A673 (cell line): ENCODE results near the gene SSBP2.

Experiments
- CTCF ChIP-seq: fragments of 300-800, 200-600 bp; sonication (generic); conservative IDR thresholded peaks from 2 replicates; pipeline ENCODE4 v1.5.1; 2017; ENCODE audit warnings: low read depth, mild to moderate bottlenecking, antibody characterized with exemption, low read length, moderate library complexity, mixed read lengths
- EZH2 ChIP-seq: fragments of 200-600 bp; sonication (generic); IDR thresholded peaks from 2 replicates; pipeline ENCODE4 v1.6.1; 2017; ENCODE audit warnings: borderline replicate concordance, low read depth, mild to moderate bottlenecking, mixed read lengths, antibody characterized with exemption, low read length; ENCODE audit not compliant: poor library complexity, severe bottlenecking

GRCh38 chr5:81547001-81547400 is 203.9 kb downstream of the SSBP2 start:
- no peak for TF ChIP-seq CTCF
- TF ChIP-seq EZH2, result no peak
